Fibroblast of lung (primary cell): ENCODE data around the gene ETAA1. TPM values are rescaled to one million over a fixed set of nuclear protein-coding genes. Genes with fewer than 3 reads are reported as not detected.

Experiments
- DNase-seq, 2 donors: peaks; one replicate each; pipeline versions ENCODE4 v3.0.0 to v3.0.0-alpha.2; 2010; ENCODE audit warnings: low read depth in 2 of 2
- H2AFZ ChIP-seq: 2 replicates; pipeline ENCODE4 v1.5.1; 2012; ENCODE audit warnings: low read length, control low read depth, inconsistent platforms
- H3K27ac ChIP-seq: 2 replicates; pipeline ENCODE4 v1.5.1; 2011; ENCODE audit warnings: low read length, control low read depth; ENCODE audit not compliant: insufficient read depth
- H3K27me3 ChIP-seq: 2 replicates; pipeline ENCODE4 v1.5.1; 2011; ENCODE audit warnings: mild to moderate bottlenecking, low read length; ENCODE audit not compliant: control insufficient read depth, insufficient read depth
- H3K36me3 ChIP-seq: 2 replicates; pipeline ENCODE4 v1.5.1; 2011; ENCODE audit warnings: low read length; ENCODE audit not compliant: control insufficient read depth, insufficient read depth
- H3K4me1 ChIP-seq: 2 replicates; pipeline ENCODE4 v1.5.1; 2011; ENCODE audit warnings: low read length; ENCODE audit not compliant: control insufficient read depth, insufficient read depth; ENCODE audit errors: extremely low read depth
- H3K4me2 ChIP-seq: 2 replicates; pipeline ENCODE4 v1.5.1; 2011; ENCODE audit warnings: low read length, control low read depth; ENCODE audit not compliant: insufficient read depth; ENCODE audit errors: extremely low read depth
- H3K4me3 ChIP-seq, 4 experiments: fragments of 200-600 bp in 1 of 4; sonication (generic) in 1 of 4; replicated peaks in 1 of 4; 2 replicates each; pipeline ENCODE4 v1.5.1; 2011 to 2016; ENCODE audit warnings: low read length in 4 of 4, low read depth in 3 of 4, mild to moderate bottlenecking in 3 of 4, control low read depth in 2 of 4, inconsistent platforms in 1 of 4, mixed read lengths in 1 of 4; ENCODE audit not compliant: insufficient read depth in 1 of 4; ENCODE audit errors: control extremely low read depth in 1 of 4
- H3K79me2 ChIP-seq: 2 replicates; pipeline ENCODE4 v1.5.1; 2012; ENCODE audit warnings: mild to moderate bottlenecking, low read length, inconsistent platforms; ENCODE audit not compliant: control insufficient read depth, insufficient read depth
- H3K9ac ChIP-seq: 2 replicates; pipeline ENCODE4 v1.5.1; 2011; ENCODE audit warnings: mild to moderate bottlenecking, low read length, control low read depth; ENCODE audit not compliant: insufficient read depth
- H3K9me3 ChIP-seq: 2 replicates; pipeline ENCODE4 v1.5.1; 2012; ENCODE audit warnings: low read depth, low read length; ENCODE audit not compliant: control insufficient read depth, insufficient read depth
- H4K20me1 ChIP-seq: 2 replicates; pipeline ENCODE4 v1.5.1; 2011; ENCODE audit warnings: low read length; ENCODE audit not compliant: control insufficient read depth, insufficient read depth; ENCODE audit errors: extremely low read depth
- CTCF ChIP-seq, 2 donors: IDR thresholded peaks in 1 of 2; conservative IDR thresholded peaks in 1 of 2; 1 replicate in 1 of 2; 2 replicates in 1 of 2; pipeline ENCODE4 v1.5.1; 2011 to 2012; ENCODE audit warnings: low read length in 2 of 2, control low read depth in 1 of 2, inconsistent platforms in 1 of 2, low read depth in 1 of 2, mild to moderate bottlenecking in 1 of 2
- EZH2 ChIP-seq: IDR thresholded peaks from 2 replicates; pipeline ENCODE4 v1.5.1; 2012; ENCODE audit warnings: low read length, control low read depth, mild to moderate bottlenecking; ENCODE audit errors: missing control alignments
- polyA plus RNA-seq, 2 donors: library from polyadenylated mRNA; depleted of rRNA in 1 of 2; stranded (reverse) in 1 of 2; unstranded in 1 of 2; fragments of >200 nt; gene quantifications; 2 replicates each; pipeline ENCODE4 v1.2.1, GENCODE V29; 2011 to 2012; ENCODE audit warnings: missing spikeins in 1 of 2
- total RNA-seq: library from RNA; depleted of rRNA; stranded (reverse); fragments of >200 nt; gene quantifications from 2 replicates; pipeline ENCODE4 v1.2.1, GENCODE V29; 2014

The ETAA1 gene
- total and polyA plus RNA-seq, 2 donors (not counting 1 experiment from before 2014, with no cell fraction given): 14.1 to 19.2 TPM

- H2AFZ ChIP-seq: peak overlapping the region; percentile 83
- TF ChIP-seq EZH2 (no peak), CTCF (conservative IDR thresholded peaks at IDR 0.05 in 1 of 2, IDR thresholded peaks at IDR 0.05 in 1 of 2; ENCODE audit: low read depth in 1 of 2, low read length in 2 of 2) (no peak)
Observed at GRCh38 chr2:67374949-67375348, 22.2 kb upstream of the ETAA1 start.

GRCh38 chr2:67378555-67378954 lies 18.6 kb upstream of the ETAA1 start:
- H3K27ac ChIP-seq: no peak overlapping the region
- no peak for DNase-seq
- no peaks in the 10 kb centered on the region for H3K36me3 ChIP-seq
- H3K9me3 ChIP-seq: no peaks in the 10 kb centered on the region
- no peaks in the 10 kb centered on the region for H3K79me2 ChIP-seq
- no peak overlapping the region for H3K9ac ChIP-seq
- no peaks in the 10 kb centered on the region for H4K20me1 ChIP-seq
- no peak overlapping the region for H3K4me3 ChIP-seq
- H3K27me3 ChIP-seq: no peaks in the 10 kb centered on the region
- peaks cover 6% of the 10 kb centered on the region for H3K4me1 ChIP-seq
- H3K4me2 ChIP-seq: no peak overlapping the region
- TF ChIP-seq CTCF (conservative IDR thresholded peaks at IDR 0.05 in 1 of 2, IDR thresholded peaks at IDR 0.05 in 1 of 2; ENCODE audit: low read depth in 1 of 2, low read length in 2 of 2): no peak
- no peak for TF ChIP-seq EZH2
- H2AFZ ChIP-seq: no peak overlapping the region

More at GRCh38 chr2:67374949-67375348, 22.2 kb upstream of the ETAA1 start:
- no peaks in the 10 kb centered on the region for H3K36me3 ChIP-seq
- peak overlapping the region in 1 of 4 experiments; percentile 42 for H3K4me3 ChIP-seq
- no peaks in the 10 kb centered on the region for H3K27me3 ChIP-seq
- no peaks in the 10 kb centered on the region for H3K79me2 ChIP-seq
- no peaks in the 10 kb centered on the region for H4K20me1 ChIP-seq
- peaks cover 6% of the 10 kb centered on the region for H3K4me1 ChIP-seq
- H3K9ac ChIP-seq: no peak overlapping the region
- no peaks in the 10 kb centered on the region for H3K9me3 ChIP-seq
- DNase-seq: peak in 1 of 2 donors; percentile 16
- H3K4me2 ChIP-seq: peak overlapping the region; percentile 88
- H3K27ac ChIP-seq: no peak overlapping the region

- no peak overlapping the region for H3K4me3 ChIP-seq
- H3K27me3 ChIP-seq: no peaks in the 10 kb centered on the region
- no peak overlapping the region for H3K9ac ChIP-seq
- no peaks in the 10 kb centered on the region for H3K9me3 ChIP-seq
- H4K20me1 ChIP-seq: no peaks in the 10 kb centered on the region
- no peaks in the 10 kb centered on the region for H3K79me2 ChIP-seq
- H3K27ac ChIP-seq: no peak overlapping the region
- no peak overlapping the region for H2AFZ ChIP-seq
- no peak for DNase-seq
- no peak for TF ChIP-seq EZH2
- no peak for TF ChIP-seq CTCF (conservative IDR thresholded peaks at IDR 0.05 in 1 of 2, IDR thresholded peaks at IDR 0.05 in 1 of 2; ENCODE audit: low read depth in 1 of 2, low read length in 2 of 2)
- H3K4me2 ChIP-seq: no peak overlapping the region
- H3K4me1 ChIP-seq: peaks cover 6% of the 10 kb centered on the region
- no peaks in the 10 kb centered on the region for H3K36me3 ChIP-seq
Observed at GRCh38 chr2:67379048-67379447, 18.1 kb upstream of the ETAA1 start.
